ENCODE data around the gene PLEKHM2.

The PLEKHM2 gene

GRCh38 chr1:15748690-15749398 lies 64.7 kb downstream of the PLEKHM2 start:
- no peak for TF ChIP-seq CTCF (IDR thresholded peaks at IDR 0.05; ENCODE audit: low read depth, low read length)
- no peak overlapping the region for H3K4me3 ChIP-seq (ENCODE audit: low read depth, low read length)

- no peak for TF ChIP-seq CTCF (IDR thresholded peaks at IDR 0.05; ENCODE audit: low read depth, low read length)
Observed at GRCh38 chr1:15749399-15750291, 65.5 kb downstream of the PLEKHM2 start.

DNA sequence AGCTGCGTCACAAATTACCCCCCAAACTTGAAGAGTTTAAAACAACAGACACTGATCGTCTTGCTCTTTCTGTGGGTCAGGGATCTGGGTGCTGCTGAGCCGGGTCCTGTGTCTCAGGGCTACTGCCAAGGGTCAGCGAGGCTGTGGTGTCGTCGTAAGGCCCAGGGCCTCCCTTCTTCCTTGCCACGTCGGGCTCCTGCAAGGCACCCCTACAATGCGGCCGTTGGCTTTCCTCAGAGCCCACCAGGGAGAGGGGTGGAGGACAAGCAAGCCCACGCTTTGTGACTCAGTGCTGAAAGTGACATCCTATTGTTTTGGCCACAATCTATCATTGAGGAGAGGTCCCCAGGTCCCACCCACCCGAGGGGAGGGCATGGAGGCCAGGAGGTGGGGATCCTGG lies 66.8 kb downstream of the PLEKHM2 start:
- no peak overlapping the region for H3K4me3 ChIP-seq (ENCODE audit: low read depth, low read length)
- no peak for TF ChIP-seq CTCF (IDR thresholded peaks at IDR 0.05; ENCODE audit: low read depth, low read length)

More at GRCh38 chr1:15749399-15750291, 65.5 kb downstream of the PLEKHM2 start:
- no peak overlapping the region for H3K4me3 ChIP-seq (ENCODE audit: low read depth, low read length)

- H3K4me3 ChIP-seq (ENCODE audit: low read depth, low read length) = no peak overlapping the region
- TF ChIP-seq CTCF (IDR thresholded peaks at IDR 0.05; ENCODE audit: low read depth, low read length) = no peak
Observed at GRCh38 chr1:15751717-15752116, 67.6 kb downstream of the PLEKHM2 start.

- no peak overlapping the region for H3K4me3 ChIP-seq (ENCODE audit: low read depth, low read length)
- no peak for TF ChIP-seq CTCF (IDR thresholded peaks at IDR 0.05; ENCODE audit: low read depth, low read length)
Observed at GRCh38 chr1:15753776-15754175, 69.7 kb downstream of the PLEKHM2 start.

DNA sequence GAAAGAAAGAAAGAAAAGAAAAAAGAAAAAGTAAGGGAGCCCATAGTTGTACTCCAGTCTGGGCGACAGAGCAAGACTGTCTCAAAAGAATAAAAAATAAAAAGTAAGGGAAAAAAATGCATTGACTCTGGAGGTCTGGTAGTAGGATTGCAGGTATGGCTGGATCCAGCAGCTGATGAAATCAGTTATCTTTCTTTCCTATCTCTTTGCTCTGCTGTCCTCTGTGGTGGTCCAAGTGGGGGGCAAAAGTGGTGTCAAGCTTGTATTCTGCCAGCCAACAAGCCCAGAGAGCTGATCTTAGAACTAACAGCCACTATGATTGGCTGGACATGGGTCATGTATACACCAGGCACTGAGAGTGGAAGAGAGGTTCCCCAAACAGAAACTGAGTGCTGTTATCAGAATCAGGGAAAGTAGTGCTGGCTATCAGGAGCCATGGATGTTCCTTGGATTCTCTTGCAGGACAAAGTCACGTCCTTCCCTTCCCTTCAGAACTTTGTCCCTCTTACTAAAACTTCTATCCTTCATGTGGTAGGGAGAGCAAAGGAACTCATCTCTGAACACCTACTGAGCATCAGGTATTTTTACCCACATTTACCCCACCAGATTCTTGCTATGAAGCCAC lies 71.0 kb downstream of the PLEKHM2 start:
- no peak for TF ChIP-seq CTCF (IDR thresholded peaks at IDR 0.05; ENCODE audit: low read depth, low read length)
- no peak overlapping the region for H3K4me3 ChIP-seq (ENCODE audit: low read depth, low read length)
